RPMI8226 (cell line): ENCODE results near the gene CTNNA2.
A peak's percentile ranks its signal among the peaks of the same experiment; 100 is the strongest.

Experiments
- DNase-seq: peaks from one replicate; pipeline ENCODE4 v3.0.0-alpha.2; 2015

Gene CTNNA2

DNA sequence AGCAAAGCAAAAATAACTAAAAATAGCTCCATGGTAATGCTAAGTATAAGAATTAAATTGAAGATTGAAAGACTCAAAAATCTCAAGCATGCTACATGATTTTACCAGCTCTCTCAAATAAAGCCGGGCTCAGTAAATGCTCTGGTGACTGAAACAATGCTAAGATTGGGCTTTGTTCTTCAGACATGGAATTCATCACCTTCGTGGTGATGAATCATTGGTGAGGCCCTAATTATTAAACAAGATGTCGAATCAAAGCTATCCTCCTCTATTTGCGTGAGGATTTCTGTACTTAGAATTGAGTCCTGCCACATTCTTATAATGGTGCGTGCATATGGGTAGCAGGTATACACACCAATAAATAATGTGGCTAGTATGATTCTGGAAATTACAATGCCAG lies 850.5 kb downstream of the CTNNA2 start:
- DNase-seq = no peak

DNA sequence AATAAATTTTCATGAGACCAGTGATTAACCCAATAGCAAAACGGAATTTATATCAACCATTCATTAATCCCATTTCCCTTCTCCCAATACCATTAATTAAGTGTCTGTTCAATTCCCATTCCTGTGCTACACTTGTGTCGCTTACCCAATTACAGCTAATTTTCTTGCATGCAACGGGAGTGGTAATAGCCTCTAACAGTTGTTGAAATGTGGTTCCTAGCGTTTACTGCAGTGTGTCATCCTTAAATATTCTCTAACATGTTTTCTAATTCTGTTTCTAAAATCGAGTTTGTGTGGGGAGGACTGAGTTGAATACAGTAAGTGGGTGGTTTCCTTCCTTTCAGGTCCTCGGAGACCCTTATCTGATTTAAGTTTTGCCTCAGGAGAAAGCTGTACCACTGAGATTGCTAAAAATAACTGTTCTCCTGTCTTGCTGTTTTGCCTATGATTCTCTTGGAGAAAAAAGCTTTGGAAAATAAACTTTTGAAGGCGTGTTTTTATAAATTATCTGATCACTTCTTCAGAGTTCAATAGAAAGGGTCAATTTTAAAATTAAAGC lies 851.0 kb downstream of the CTNNA2 start:
- no peak for DNase-seq

DNA sequence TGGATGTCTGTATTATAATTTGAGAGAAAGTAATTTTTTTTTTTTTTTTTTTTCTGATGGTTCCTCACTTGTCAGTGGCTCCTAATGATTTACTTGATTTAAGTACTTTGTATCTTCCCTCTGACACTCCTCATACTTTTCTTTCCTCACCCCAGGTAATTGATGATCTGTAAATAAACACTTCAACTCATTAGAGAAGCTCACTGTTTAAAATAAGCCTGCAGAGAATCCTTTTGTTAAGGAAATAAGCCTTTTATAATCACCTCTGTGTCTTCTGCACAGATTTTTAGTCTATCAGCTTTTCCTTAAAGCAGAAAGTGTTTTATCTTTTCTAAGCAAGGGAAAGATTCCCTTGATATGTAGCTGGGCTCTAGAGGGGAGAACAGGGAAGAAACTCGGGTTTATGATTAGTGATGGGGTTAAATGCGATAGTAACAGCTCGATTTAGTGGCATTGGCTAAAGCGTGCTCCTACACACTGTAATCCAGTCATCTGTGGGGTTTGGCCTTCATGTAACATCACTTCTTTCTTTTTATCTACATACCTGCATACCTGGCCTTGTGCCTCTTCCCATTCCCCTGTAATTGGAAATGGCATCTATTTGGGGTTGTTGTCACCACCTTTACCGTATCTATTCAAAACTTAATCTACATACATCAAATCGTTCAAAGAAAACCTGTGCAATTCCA lies 851.8 kb downstream of the CTNNA2 start:
- no peak for DNase-seq

DNA sequence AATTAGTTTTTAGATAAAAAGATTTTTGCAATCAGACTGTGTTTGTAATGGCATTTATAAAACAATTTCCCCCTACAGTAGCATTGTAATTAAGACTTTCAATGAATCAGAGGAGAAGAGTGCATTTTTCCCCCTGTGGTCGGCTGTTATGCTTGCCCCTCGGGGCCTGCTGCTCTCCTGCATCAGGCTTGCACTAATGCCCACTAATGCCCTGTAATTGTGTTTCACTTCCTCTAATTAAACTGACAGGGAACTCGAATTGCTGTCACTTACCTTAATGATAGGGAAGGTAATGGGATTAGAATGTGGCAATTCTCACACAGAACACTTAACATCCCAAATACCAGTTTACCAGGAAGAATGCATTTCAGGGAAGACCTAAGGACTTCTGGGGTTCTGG lies 852.9 kb downstream of the CTNNA2 start:
- DNase-seq = peak; percentile 2

GRCh38 chr2:80370375-80371009 lies 857.6 kb downstream of the CTNNA2 start:
- no peak for DNase-seq

DNA sequence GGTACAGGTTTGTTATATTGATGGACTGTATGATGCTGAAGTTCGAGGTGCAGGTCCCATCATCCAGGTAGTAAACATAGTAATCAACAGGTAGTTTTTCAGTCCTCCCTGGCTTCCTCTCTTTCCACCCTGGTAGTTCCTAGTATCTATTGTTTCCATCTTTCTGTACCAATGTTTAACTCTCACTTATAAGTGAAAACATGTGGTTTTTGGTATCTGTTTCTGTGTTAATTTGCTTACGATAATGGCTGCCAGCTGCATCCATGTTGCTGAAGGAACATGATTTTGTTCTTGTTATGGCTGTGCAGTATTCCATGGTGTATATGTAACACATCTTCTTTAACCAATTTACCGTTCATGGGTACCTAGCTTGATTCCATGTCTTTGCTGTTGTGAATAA lies 861.3 kb downstream of the CTNNA2 start:
- DNase-seq = no peak

GRCh38 chr2:80377071-80377470 lies 864.2 kb downstream of the CTNNA2 start:
- DNase-seq = no peak

- no peak for DNase-seq
Observed at GRCh38 chr2:80380736-80381135, 867.9 kb downstream of the CTNNA2 start.

- no peak for DNase-seq
Observed at GRCh38 chr2:80381666-80382065, 868.8 kb downstream of the CTNNA2 start.

DNA sequence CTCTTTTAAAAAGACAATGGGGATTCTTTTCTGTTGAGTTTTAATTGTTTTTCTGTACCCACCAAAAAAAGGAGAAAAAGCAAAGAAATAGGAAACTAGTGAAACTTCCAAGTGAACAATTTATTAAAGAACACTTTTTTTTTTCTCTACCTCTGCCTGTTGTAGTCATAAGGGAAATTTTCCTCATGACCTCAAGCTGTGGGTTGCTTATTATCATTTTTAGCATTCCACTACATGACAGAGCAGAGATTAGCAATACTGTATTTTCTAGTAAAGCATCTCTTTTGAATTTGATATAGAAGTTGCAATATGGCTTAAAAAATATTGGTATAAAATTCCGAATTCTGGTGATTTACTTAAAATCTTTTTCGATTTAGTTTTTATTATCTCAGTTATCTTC lies 879.6 kb downstream of the CTNNA2 start:
- no peak for DNase-seq

DNA sequence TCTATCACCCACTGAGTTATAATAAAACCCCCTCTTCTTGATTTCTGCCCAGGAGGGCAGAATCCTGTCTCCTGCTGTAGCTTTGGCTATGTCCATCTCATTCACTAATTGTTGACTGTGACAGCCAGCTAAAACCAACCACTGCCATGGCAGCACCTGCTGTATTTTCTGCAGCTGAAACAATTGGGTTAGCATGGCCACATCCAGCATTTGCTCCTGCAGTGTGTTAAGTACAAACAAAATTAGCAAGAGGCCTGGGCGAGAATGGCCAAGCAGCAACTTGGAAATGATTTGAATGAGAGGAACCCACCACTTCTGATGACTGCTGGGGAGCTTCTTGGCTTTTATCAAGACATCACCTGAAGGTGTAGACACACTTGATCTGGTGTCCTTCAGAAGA lies 881.1 kb downstream of the CTNNA2 start:
- DNase-seq = no peak

- DNase-seq = no peak
Observed at GRCh38 chr2:80395251-80395650, 882.4 kb downstream of the CTNNA2 start.

DNA sequence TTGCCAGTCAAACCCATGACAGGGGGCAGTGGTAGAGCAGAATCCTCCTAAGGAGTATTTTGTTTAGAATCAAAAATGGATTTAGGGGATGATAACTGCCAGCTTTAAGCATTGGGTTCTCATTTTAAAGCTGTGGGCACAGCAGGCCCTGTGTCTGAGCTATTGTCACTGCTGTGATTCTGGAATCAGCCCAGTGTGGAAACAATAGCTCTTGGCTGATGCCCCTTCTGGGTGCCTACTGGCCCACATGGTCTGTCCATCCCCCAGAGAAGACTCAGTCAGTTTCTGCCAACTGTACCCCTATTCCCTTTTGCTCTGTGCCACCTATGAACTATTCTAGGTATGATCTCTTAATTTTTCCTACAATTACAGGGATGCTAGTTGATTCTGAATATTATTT lies 883.4 kb downstream of the CTNNA2 start:
- DNase-seq = no peak

DNA sequence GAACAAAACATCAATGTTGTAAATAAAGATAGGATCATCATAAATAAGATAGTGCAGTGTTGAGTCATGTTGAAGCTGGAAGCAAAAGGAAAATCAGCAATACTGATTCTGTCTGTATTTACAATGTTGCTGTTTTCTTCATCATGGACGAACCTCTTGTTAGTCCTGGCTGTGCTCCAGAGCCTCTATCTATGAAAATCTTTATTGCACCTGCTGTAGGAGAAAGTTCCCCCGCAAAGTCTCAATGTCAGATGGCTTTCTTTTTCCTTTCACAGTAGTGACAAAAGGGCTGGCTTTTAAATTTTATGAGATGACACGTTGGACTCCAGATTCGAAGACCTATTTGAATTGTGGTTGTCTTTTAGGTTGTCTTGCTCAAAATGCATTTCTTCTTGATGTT lies 890.2 kb downstream of the CTNNA2 start:
- DNase-seq = no peak

DNA sequence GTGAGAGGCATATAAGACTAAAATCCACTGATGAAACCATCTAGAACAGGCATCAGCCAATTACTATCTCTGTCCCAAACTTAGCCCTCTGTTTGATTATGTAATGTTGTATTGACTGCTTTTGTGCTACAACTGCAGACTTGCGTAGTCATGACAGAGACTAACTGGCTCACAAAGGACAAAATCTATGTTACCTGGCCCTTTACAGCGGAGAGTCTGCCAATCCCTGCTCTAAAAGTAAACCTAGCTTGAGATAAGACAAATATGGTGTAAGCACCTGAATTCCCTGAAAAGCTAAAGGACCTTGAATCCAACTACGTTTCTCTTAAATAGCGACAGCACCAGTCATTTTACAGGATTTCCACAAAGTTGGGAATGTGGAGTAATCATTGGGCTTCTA lies 894.5 kb downstream of the CTNNA2 start:
- no peak for DNase-seq

- DNase-seq = no peak
Observed at GRCh38 chr2:80410346-80410745, 897.5 kb downstream of the CTNNA2 start.

DNA sequence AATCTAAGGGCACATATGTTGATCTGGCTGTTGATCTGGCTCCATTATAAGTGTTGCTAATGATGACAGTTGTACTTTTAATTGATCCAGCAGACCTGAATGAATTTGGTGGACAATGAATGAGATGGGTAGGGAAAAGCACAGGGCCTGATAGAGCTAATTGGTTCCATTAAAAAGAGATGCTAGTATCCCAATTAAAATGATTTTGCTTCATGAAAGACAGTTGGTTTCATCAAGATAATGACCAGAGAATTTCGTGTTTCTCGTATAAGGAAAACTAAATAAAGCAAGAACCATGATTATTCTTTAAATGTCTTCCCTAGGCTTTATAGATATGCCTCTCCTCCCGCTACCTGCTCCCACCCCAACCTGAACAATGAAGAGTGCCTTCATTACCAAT lies 900.3 kb downstream of the CTNNA2 start:
- no peak for DNase-seq

DNA sequence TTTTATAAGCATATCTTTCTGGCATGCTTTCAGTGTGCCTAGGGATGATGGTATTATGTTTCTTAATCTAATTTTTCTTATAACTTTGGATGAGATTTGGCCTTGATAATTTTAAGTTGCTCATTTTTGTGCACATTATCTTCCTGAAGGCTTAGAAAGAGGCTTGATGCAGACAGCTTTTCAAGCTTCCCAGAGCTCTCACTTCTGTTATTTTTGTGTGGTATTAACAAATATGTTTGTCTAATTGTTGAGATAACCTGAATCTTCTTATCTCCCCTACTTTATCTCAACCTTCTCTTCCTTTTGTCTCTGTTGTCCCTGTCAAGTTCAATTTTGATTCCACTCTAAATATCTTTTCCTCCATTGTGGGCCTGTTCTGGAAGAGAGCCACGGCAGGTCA lies 904.9 kb downstream of the CTNNA2 start:
- no peak for DNase-seq

GRCh38 chr2:80420530-80421208 lies 907.8 kb downstream of the CTNNA2 start:
- DNase-seq = no peak

DNA sequence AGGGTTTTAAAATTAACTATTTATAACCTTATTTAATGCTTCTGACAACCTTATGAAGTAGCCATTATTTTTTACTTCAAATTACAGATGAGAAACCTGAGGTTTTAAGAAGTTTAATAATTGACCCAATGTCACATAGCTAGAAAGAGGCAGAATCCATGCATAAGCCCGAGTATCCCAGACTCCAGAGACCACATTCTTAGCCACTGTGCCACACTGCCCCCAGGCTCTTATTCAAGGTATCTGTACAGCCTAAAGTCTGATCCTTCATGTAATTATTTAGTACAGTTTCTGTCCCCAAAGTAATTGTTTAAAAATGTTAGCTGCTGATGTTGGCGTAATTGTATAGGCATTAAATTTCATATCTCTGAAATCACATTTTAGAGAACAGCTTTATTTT lies 916.4 kb downstream of the CTNNA2 start:
- DNase-seq = no peak

DNA sequence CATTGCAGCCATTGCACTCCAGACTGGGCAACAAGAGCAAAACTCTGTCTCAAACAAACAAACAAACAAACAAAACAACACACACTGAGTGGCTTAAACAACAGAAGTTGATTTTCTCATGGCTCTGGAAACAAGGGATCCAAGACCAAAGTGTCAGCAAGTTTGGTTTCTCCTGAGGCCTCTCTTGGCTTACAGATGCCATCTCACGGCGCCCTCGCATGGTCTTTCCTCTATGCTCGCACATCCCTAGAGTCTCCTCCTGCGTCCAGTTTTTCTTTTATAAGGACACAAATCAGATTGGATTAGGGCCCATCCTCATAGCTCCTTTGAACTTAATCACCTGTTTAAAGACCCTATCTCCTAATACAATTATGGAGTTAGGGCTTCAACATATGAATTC lies 925.1 kb downstream of the CTNNA2 start:
- DNase-seq = no peak

DNA sequence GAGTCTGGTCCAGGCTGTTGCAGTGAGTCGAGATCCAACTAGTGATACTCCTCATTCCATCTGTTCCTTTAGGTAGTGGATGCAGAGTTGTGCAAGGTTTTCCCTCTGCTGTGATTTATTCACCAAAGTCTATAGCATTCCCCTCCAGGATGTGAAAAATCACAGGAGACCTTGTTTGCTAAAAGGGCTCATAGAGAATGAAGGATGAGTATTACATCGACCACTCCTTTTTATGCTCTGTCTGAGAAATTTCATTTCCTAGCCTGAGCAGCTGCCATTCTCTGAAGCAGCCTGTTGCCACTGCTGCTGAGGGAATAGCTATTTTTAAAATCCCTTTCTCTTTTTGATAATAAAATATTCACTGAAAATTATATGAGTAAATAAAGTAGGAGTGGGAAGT lies 925.8 kb downstream of the CTNNA2 start:
- no peak for DNase-seq

DNA sequence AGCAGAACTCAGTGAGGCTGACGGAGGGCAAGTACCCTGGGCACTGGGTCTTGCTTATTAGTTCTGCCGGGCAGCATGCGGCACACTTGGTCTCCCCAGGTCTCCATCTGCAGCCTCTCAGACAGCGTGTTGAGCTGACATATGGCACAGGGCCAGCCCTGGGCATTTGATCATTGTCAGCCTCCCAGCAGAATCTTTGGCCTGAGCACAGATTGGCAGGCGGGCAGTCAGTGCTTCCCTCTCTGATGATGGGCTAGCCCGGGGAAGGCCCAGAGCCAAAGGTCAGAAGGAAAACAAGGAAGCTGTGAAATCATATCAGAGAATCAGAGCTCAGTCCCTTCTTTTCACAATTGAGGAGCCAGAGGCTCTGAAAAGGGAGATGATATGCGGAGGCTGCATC lies 941.8 kb downstream of the CTNNA2 start:
- no peak for DNase-seq

DNA sequence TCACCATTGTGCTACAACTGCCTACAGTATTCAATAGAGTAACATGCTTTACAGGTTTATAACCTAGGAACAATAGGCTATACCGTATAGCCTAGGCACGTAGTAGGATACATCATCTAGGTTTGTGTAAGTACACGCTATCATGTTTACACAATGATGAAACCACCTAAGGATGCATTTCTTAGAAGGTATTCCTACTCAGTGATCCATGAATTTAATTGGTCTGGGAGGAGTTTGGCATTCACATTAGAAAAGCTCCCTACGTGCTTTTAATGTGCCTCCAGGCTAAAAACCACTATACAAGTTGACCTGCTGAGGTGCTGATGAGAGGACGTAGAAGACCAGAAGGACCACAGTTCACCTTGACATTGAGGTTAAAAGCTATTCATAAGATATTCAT lies 946.2 kb downstream of the CTNNA2 start:
- DNase-seq = no peak
